HCT116 (cell line): ENCODE measurements around the gene RNF182. TPM values are rescaled to one million over a fixed set of nuclear protein-coding genes. Genes with fewer than 3 reads are reported as not detected.

Experiments used
- ATAC-seq: fragments of 200-7000 bp; cut with Tn5 transposase; 2 replicates; pipeline ENCODE4 v1.9.1; 2020; ENCODE audit warnings: mild to moderate bottlenecking, moderate library complexity
- BruUV-seq: library from RNA; stranded (reverse); fragments of 400-500 nt; replicated peaks from 2 replicates; lab custom pipeline; 2021; lab: Mats Ljungman, UMichigan
- CTCF ChIA-PET: fragments of 300-600 bp; sonication (Branson Sonifier 250); formaldehyde crosslinking; loops from one replicate; lab custom pipeline; 2021; ENCODE audit warnings: antibody characterized with exemption; lab: Charles Lee
- POLR2A ChIA-PET: fragments of 300-600, 350-600 bp; sonication (Branson Sonifier 250); formaldehyde crosslinking; loops from one replicate; lab custom pipeline; 2021; ENCODE audit warnings: antibody characterized with exemption; lab: Charles Lee
- RAD21 ChIA-PET, 2 experiments: fragments of 300-600 bp; sonication (Branson Sonifier 250); formaldehyde crosslinking; loops; one replicate each; lab custom pipeline; 2023; ENCODE audit warnings: low total read pairs in 2 of 2; ENCODE audit not compliant: uncharacterized antibody in 2 of 2, unreplicated experiment in 2 of 2, low non-redundant PET in 1 of 2; lab: Charles Lee
- DNase-seq: peaks from one replicate; pipeline ENCODE4 v3.0.0-alpha.2; 2010; ENCODE audit warnings: low read depth, low spot score
- H2AFZ ChIP-seq: fragments of 200-600 bp; shearing (Covaris generic), sonication (generic); 2 replicates; pipeline ENCODE4 v1.6.1; 2017; ENCODE audit warnings: low read depth, mixed run types, mixed read lengths, antibody characterized with exemption, low read length; ENCODE audit not compliant: poor library complexity, severe bottlenecking
- H3K27ac ChIP-seq: 2 replicates; pipeline ENCODE4 v1.5.1; 2012; ENCODE audit warnings: low read depth, low read length
- H3K27me3 ChIP-seq: fragments of 200-600 bp; sonication (generic); 2 replicates; pipeline ENCODE4 v1.6.1; 2016; ENCODE audit warnings: mixed run types, low read length, mixed read lengths; ENCODE audit not compliant: insufficient read depth
- H3K36me3 ChIP-seq, 2 experiments: fragments of 200-500 bp in 1 of 2; fragments of 200-600 bp in 1 of 2; sonication (Bioruptor generic) in 1 of 2; sonication (generic) in 1 of 2; 2 replicates each; pipeline versions ENCODE4 v1.5.1 to v1.6.1; 2014 to 2016; ENCODE audit warnings: low read length in 2 of 2, inconsistent platforms in 1 of 2, mixed read lengths in 1 of 2, mixed run types in 1 of 2; ENCODE audit not compliant: insufficient read depth in 2 of 2, control insufficient read depth in 1 of 2
- H3K4me1 ChIP-seq, 2 experiments: fragments of 200-600 bp in 1 of 2; sonication (generic) in 1 of 2; 2 replicates each; pipeline versions ENCODE4 v1.5.1 to v1.6.1; 2012 to 2017; ENCODE audit warnings: low read length in 2 of 2, inconsistent platforms in 1 of 2, mild to moderate bottlenecking in 1 of 2, mixed read lengths in 1 of 2, mixed run types in 1 of 2, moderate library complexity in 1 of 2; ENCODE audit not compliant: insufficient read depth in 2 of 2, control insufficient read depth in 1 of 2
- H3K4me2 ChIP-seq: fragments of 200-600 bp; sonication (generic); 2 replicates; pipeline ENCODE4 v1.6.1; 2017; ENCODE audit warnings: mixed run types, low read length, mixed read lengths
- H3K4me3 ChIP-seq, 2 experiments: fragments of 200-600 bp in 1 of 2; sonication (generic) in 1 of 2; replicated peaks in 1 of 2; 2 replicates each; pipeline ENCODE4 v1.5.1; 2011 to 2016; ENCODE audit warnings: low read length in 2 of 2, control low read depth in 1 of 2, low read depth in 1 of 2, mild to moderate bottlenecking in 1 of 2, mixed read lengths in 1 of 2, mixed run types in 1 of 2
- H3K79me2 ChIP-seq: fragments of 200-600 bp; sonication (generic); 2 replicates; pipeline ENCODE4 v1.6.1; 2017; ENCODE audit warnings: mild to moderate bottlenecking, mixed run types, low read length, moderate library complexity, mixed read lengths; ENCODE audit not compliant: insufficient read depth
- H3K9ac ChIP-seq: fragments of 200-600 bp; sonication (generic); 2 replicates; pipeline ENCODE4 v1.6.1; 2016; ENCODE audit warnings: low read length, mixed read lengths
- H3K9me2 ChIP-seq: fragments of 200-600 bp; sonication (generic), shearing (Covaris generic); 2 replicates; pipeline ENCODE4 v1.6.1; 2017; ENCODE audit warnings: mixed run types, mild to moderate bottlenecking, moderate library complexity; ENCODE audit not compliant: insufficient read depth
- H3K9me3 ChIP-seq, 2 experiments: fragments of 200-500 bp in 1 of 2; fragments of 200-600 bp in 1 of 2; sonication (Bioruptor generic) in 1 of 2; sonication (generic) in 1 of 2; 2 replicates each; pipeline ENCODE4 v1.6.1; 2014 to 2017; ENCODE audit warnings: low read length in 2 of 2, mixed read lengths in 2 of 2, inconsistent platforms in 1 of 2, low read depth in 1 of 2, mild to moderate bottlenecking in 1 of 2, mixed run types in 1 of 2, moderate library complexity in 1 of 2; ENCODE audit not compliant: control insufficient read depth in 1 of 2, insufficient read depth in 1 of 2
- H4K20me1 ChIP-seq: fragments of 200-600 bp; sonication (generic), shearing (Covaris generic); 2 replicates; pipeline ENCODE4 v1.6.1; 2017; ENCODE audit warnings: mixed run types, mild to moderate bottlenecking, moderate library complexity; ENCODE audit not compliant: insufficient read depth
- EZH2 ChIP-seq: fragments of 200-600 bp; sonication (generic); IDR thresholded peaks from 2 replicates; pipeline ENCODE4 v1.6.1; 2017; ENCODE audit warnings: antibody characterized with exemption, mixed run types
- MAX ChIP-seq: IDR thresholded peaks from 2 replicates; pipeline ENCODE4 v1.6.1; 2012
- RAD21 ChIP-seq: IDR thresholded peaks from 2 replicates; pipeline ENCODE4 v1.6.1; 2012; ENCODE audit warnings: low read depth, mild to moderate bottlenecking
- SRF ChIP-seq: IDR thresholded peaks from 2 replicates; pipeline ENCODE4 v1.6.1; 2012; ENCODE audit warnings: low read depth
- intact Hi-C: fragments of 100-400 bp; cut with micrococcal nuclease; formaldehyde crosslinking; loops from 2 replicates; pipeline ENCODE4 v1.10.0; 2022
- total RNA-seq: library from RNA; stranded (reverse); gene quantifications from one replicate; pipeline ENCODE4 v1.2.1, GENCODE V29; 2021; ENCODE audit not compliant: unreplicated experiment

The RNF182 gene
- total RNA-seq, 1 experiment from 2014 or later: 6.5 TPM

- no peak overlapping the region for H3K27ac ChIP-seq
- H2AFZ ChIP-seq: no peak overlapping the region
- no peaks in the 10 kb centered on the region for H3K27me3 ChIP-seq
- no peaks in the 10 kb centered on the region for H3K4me1 ChIP-seq
- no peaks in the 10 kb centered on the region for H3K36me3 ChIP-seq
- no peak for ATAC-seq
- CTCF ChIA-PET: no interaction called here
- H4K20me1 ChIP-seq: no peaks in the 10 kb centered on the region
- no peak for DNase-seq
- H3K4me2 ChIP-seq: no peak overlapping the region
- intact Hi-C loops: no loop called here
- no peak overlapping the region for H3K4me3 ChIP-seq
- BruUV-seq: no TSS peak
- TF ChIP-seq MAX (no peak), SRF (no peak), RAD21 (no peak), EZH2 (no peak)
- TF ChIP-seq, all 23 proteins: peak for 0
- Histone ChIP-seq H3K9me2 (no peaks in the 10 kb centered on the region), H3K9ac (no peak overlapping the region), H3K9me3 (no peaks in the 10 kb centered on the region), H3K79me2 (no peaks in the 10 kb centered on the region)
- RAD21 ChIA-PET: interaction anchor here in 1 of 2 experiments (0.6 kb wide), 1 partner anchor 27 kb away, joined by 4 read pairs; no protein-coding TSS in a partner anchor
- POLR2A ChIA-PET: no interaction called here
Measured at GRCh38 chr6:14029605-14030004, 104.9 kb downstream of the RNF182 start.

Other genes with a start within 250 kb of the RNF182 start
- gene RANBP9, start 213.1 kb upstream of the RNF182 start, total RNA-seq: 48.0 TPM
- 33.2 TPM for gene MCUR1, start 110.4 kb upstream of the RNF182 start, total RNA-seq
- gene CD83, start 192.8 kb downstream of the RNF182 start, total RNA-seq: 6.0 TPM